Measurements from ENCODE around the gene PGAP6. TPM values are rescaled to one million over a fixed set of nuclear protein-coding genes. Genes with fewer than 3 reads are reported as not detected.

Gene PGAP6
- total and polyA plus RNA-seq, 2 of the 4 experiments (the other 2 are of a cell fraction), result 49.1 to 124 TPM

- Histone ChIP-seq H3K18ac (ENCODE audit: low read depth, low read length) (no peak overlapping the region), H2BK5ac (ENCODE audit: low read depth, low read length, poor library complexity, severe bottlenecking) (no peak overlapping the region), H2BK120ac (ENCODE audit: low read depth, low read length) (no peak overlapping the region), H3K56ac (ENCODE audit: extremely low read depth, insufficient read depth, low read length) (no peak overlapping the region), H3K79me1 (ENCODE audit: low read depth in 1 of 2, low read length in 2 of 2) (peaks cover 4 to 35% of the 10 kb centered on the region in 2 experiments; a peak in 3 of 4 replicates), H3K4ac (ENCODE audit: low read depth, low read length) (peak overlapping the region; percentile 55; the same call in 1 of the 2 replicates), H3K27me3 (ENCODE audit: control insufficient read depth, insufficient read depth, low read length) (no peaks in the 10 kb centered on the region), H3K4me2 (ENCODE audit: low read depth, low read length) (peak overlapping the region; percentile 72), H2AFZ (replicated peaks; ENCODE audit: low read length, poor library complexity) (peak overlapping the region; percentile 84), H2AK9ac (replicated peaks; ENCODE audit: low read depth, low read length, poor library complexity) (peak overlapping the region; percentile 33), H2AK5ac (ENCODE audit: low read depth, low read length) (0 out of 2 replicates have a peak overlapping the region, but pooled peaks have one; percentile 67), H3K4me3 (ENCODE audit: insufficient read depth, low read depth, low read length) (peak overlapping the region; percentile 70), H2BK15ac (ENCODE audit: low read depth, low read length) (no peak overlapping the region), H3K4me1 (ENCODE audit: control insufficient read depth, insufficient read depth, low read length) (peaks cover 4% of the 10 kb centered on the region), H3K9me3 (ENCODE audit: control insufficient read depth, insufficient read depth, low read length) (peaks cover 3% of the 10 kb centered on the region), H2BK20ac (ENCODE audit: low read depth, low read length) (no peak overlapping the region), H4K8ac (ENCODE audit: low read depth in 2 of 2, low read length in 2 of 2) (peak overlapping the region; percentile 58 to 68; a peak in 3 of 4 replicates), H3K9me1 (ENCODE audit: insufficient read depth, low read length) (0 out of 2 replicates have a peak, but pooled peaks cover 7% of the 10 kb centered on the region), H3K14ac (replicated peaks; ENCODE audit: low read depth, low read length) (peak overlapping the region; percentile 73; the same call in 1 of the 2 replicates), H3K23ac (ENCODE audit: low read depth, low read length) (0 out of 2 replicates have a peak overlapping the region, but pooled peaks have one; percentile 65), H3K27ac (ENCODE audit: insufficient read depth, low read length) (no peak overlapping the region), H4K5ac (ENCODE audit: low read depth, low read length) (0 out of 2 replicates have a peak overlapping the region, but pooled peaks have one; percentile 3), H4K91ac (ENCODE audit: insufficient read depth, low read depth, low read length) (no peak overlapping the region; the same call in 1 of the 2 replicates), H4K20me1 (ENCODE audit: insufficient read depth, low read length) (peaks cover 15% of the 10 kb centered on the region; the same call in 1 of the 2 replicates), H3K36me3 (ENCODE audit: control insufficient read depth, insufficient read depth, low read length) (peaks cover 19% of the 10 kb centered on the region), H3K9ac (ENCODE audit: low read depth, low read length) (peak overlapping the region; percentile 63)
- ChIA-PET POLR2A (ENCODE audit: unreplicated experiment) (no interaction called here), CTCF (interaction anchor here (0.6 kb wide), 1 partner anchor 413 kb away, joined by 3 read pairs; no protein-coding TSS in a partner anchor)
- intact Hi-C loops (cut with micrococcal nuclease) (loop anchor here (2.0 to 10.0 kb wide), 2 partner anchors 88 to 192 kb away; no protein-coding TSS in a partner anchor), in situ Hi-C loops (cut with MboI; ENCODE audit: low sequenced_read_pairs) (loop anchor here (10.0 kb wide), 1 partner anchor 248 kb away; the partner anchor contains the start of genes MCRIP2 and WDR90), dilution Hi-C loops (cut with HindIII; ENCODE audit: low sequenced_read_pairs, unreplicated experiment) (no loop called here)
- DNase-seq, result peak; percentile 41
- BruUV-seq (replicated peaks), result no TSS peak
- TF ChIP-seq RAD21 (IDR thresholded peaks at IDR 0.05; ENCODE audit: low read length) (no peak), NFE2L2 (IDR thresholded peaks at IDR 0.05; ENCODE audit: low read depth, low read length) (no peak), MAZ (IDR thresholded peaks at IDR 0.05; ENCODE audit: borderline replicate concordance, low read depth, low read length) (peak; percentile 26; the same call in 1 of the 2 replicates), ELK1 (IDR thresholded peaks at IDR 0.05; ENCODE audit: borderline replicate concordance, low read depth, low read length) (no peak), SMC3 (IDR thresholded peaks at IDR 0.05; ENCODE audit: low read depth, low read length) (no peak), BHLHE40 (IDR thresholded peaks at IDR 0.05; ENCODE audit: low read depth, low read length) (peak; percentile 12; the same call in 1 of the 2 replicates), USF2 (IDR thresholded peaks at IDR 0.05; ENCODE audit: low read depth, low read length) (peak; percentile 51), MXI1 (IDR thresholded peaks at IDR 0.05; ENCODE audit: borderline replicate concordance, low read depth, low read length) (no peak), CHD1 (IDR thresholded peaks at IDR 0.05; ENCODE audit: low read depth, low read length) (no peak), RFX5 (IDR thresholded peaks at IDR 0.05; ENCODE audit: low read depth, low read length) (no peak), FOS (IDR thresholded peaks at IDR 0.05; ENCODE audit: low read depth, low read length) (no peak), MAFK (IDR thresholded peaks at IDR 0.05; ENCODE audit: low read depth, low read length) (no peak)
- peak; percentile 44 for ATAC-seq (ENCODE audit: low read depth)
- 5% methylated on average over 10 of the region's 22 CpGs; no CpG with 5 or more reads in 1 of the 2 experiments for WGBS, 2 experiments (ENCODE audit: extremely low coverage in 2 of 2, insufficient read length in 1 of 2)
Measured at GRCh38 chr16:396605-397004, 14.8 kb upstream of the PGAP6 start.
